Mesothelial cell of epicardium (in vitro differentiated cells): Measurements from ENCODE around the gene HOMER2. TPM values are rescaled to one million over a fixed set of nuclear protein-coding genes. Genes with fewer than 3 reads are reported as not detected.

Experiments used
- DNase-seq, 2 experiments: peaks; one replicate each; pipeline ENCODE4 v3.0.0; 2021; ENCODE audit warnings: low spot score in 2 of 2; ENCODE audit not compliant: unreplicated experiment in 2 of 2
- H3K27ac Mint-ChIP-seq: 2 replicates; pipeline ENCODE4 v1.8.0; 2021; ENCODE audit warnings: mixed read lengths
- H3K27me3 Mint-ChIP-seq: 2 replicates; pipeline ENCODE4 v1.8.0; 2021; ENCODE audit warnings: low read depth, mixed read lengths
- H3K36me3 Mint-ChIP-seq: 2 replicates; pipeline ENCODE4 v1.8.0; 2021; ENCODE audit warnings: mixed read lengths
- H3K4me1 Mint-ChIP-seq: 2 replicates; pipeline ENCODE4 v1.8.0; 2021; ENCODE audit warnings: mixed read lengths
- H3K4me3 Mint-ChIP-seq: 2 replicates; pipeline ENCODE4 v1.8.0; 2021; ENCODE audit warnings: mild to moderate bottlenecking, moderate library complexity, mixed read lengths
- H3K9me3 Mint-ChIP-seq: 2 replicates; pipeline ENCODE4 v1.8.0; 2021; ENCODE audit warnings: mixed read lengths
- total RNA-seq: library from RNA; stranded (reverse); gene quantifications from 3 replicates; pipeline ENCODE4 v1.2.1, GENCODE V29; 2021
- TF ChIP-seq, protein P1 (sequence below): fragments of 200-600 bp; sonication (generic); IDR thresholded peaks from one replicate; pipeline ENCODE4 v1.5.0; 2021; ENCODE audit warnings: antibody characterized with exemption; ENCODE audit not compliant: unreplicated experiment

HOMER2 gene
- total RNA-seq, 1 donor from 2014 or later, result 15.9 TPM

DNA sequence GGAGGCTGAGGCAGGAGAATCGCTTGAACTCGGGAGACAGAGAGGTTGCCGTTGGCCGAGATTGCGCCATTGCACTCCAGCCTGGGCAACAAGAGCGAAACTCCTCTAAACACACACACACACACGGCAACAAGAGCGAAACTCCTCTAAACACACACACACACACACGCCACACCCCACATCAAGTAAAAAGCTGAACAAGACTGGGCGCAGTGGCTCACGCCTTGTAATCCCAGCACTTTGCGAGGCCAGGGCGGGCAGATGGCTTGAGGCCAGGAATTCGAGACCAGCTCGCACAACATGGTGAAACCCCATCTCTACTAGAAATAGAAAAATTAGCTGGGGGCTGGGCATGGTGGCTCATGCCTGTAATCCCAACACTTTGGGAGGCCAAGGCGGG lies 49.0 kb downstream of the HOMER2 start:
- H3K36me3 Mint-ChIP-seq, result no peaks in the 10 kb centered on the region
- peaks cover 15% of the 10 kb centered on the region for H3K4me1 Mint-ChIP-seq
- H3K27me3 Mint-ChIP-seq, result peaks cover 2% of the 10 kb centered on the region
- H3K9me3 Mint-ChIP-seq, result peaks cover 22% of the 10 kb centered on the region
- TF ChIP-seq, protein P1, sequence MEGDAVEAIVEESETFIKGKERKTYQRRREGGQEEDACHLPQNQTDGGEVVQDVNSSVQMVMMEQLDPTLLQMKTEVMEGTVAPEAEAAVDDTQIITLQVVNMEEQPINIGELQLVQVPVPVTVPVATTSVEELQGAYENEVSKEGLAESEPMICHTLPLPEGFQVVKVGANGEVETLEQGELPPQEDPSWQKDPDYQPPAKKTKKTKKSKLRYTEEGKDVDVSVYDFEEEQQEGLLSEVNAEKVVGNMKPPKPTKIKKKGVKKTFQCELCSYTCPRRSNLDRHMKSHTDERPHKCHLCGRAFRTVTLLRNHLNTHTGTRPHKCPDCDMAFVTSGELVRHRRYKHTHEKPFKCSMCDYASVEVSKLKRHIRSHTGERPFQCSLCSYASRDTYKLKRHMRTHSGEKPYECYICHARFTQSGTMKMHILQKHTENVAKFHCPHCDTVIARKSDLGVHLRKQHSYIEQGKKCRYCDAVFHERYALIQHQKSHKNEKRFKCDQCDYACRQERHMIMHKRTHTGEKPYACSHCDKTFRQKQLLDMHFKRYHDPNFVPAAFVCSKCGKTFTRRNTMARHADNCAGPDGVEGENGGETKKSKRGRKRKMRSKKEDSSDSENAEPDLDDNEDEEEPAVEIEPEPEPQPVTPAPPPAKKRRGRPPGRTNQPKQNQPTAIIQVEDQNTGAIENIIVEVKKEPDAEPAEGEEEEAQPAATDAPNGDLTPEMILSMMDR, result no peak
- H3K4me3 Mint-ChIP-seq, result no peak overlapping the region
- no peak for DNase-seq
- no peak overlapping the region for H3K27ac Mint-ChIP-seq

GRCh38 chr15:82901114-82901805 lies 51.3 kb downstream of the HOMER2 start:
- peaks cover 19% of the 10 kb centered on the region for H3K4me1 Mint-ChIP-seq
- no peak overlapping the region for H3K4me3 Mint-ChIP-seq
- no peak overlapping the region for H3K27ac Mint-ChIP-seq
- no peaks in the 10 kb centered on the region for H3K36me3 Mint-ChIP-seq
- H3K9me3 Mint-ChIP-seq, result peaks cover 4% of the 10 kb centered on the region
- H3K27me3 Mint-ChIP-seq, result no peaks in the 10 kb centered on the region
- TF ChIP-seq, protein P1, result no peak
- DNase-seq, result no peak

DNA sequence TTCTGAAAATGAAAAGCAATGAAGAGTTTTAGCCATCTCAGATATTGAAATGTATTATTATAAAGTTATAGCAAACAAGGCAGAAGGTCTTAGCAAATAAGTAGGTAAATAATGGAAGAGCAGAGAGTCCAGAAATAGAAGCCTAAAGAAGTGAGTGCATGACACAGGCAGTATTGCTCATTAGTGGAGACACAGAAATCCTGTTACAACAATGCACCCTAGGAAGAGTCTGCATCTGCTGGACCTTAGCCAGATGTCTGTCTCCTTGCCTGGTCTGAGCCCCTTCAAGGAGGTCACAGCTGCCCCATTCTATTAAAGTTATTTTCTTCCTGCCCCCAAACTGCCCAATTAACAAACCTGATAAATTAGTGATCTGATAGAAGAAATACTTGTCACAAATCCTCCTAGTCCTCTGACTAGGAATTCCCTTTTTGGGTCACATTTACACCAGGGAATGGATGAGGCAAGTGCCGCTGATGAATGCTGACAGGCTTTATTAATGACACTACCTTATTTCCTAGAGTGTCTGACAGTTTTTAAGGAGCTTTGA lies 51.9 kb downstream of the HOMER2 start:
- Mint-ChIP-seq H3K27ac (no peak overlapping the region), H3K4me3 (no peak overlapping the region)

GRCh38 chr15:82898961-82899360 lies 53.6 kb downstream of the HOMER2 start:
- Mint-ChIP-seq H3K9me3 (no peaks in the 10 kb centered on the region), H3K27ac (peak overlapping the region; percentile 13), H3K4me3 (no peak overlapping the region), H3K27me3 (no peaks in the 10 kb centered on the region), H3K4me1 (peaks cover 26% of the 10 kb centered on the region), H3K36me3 (no peaks in the 10 kb centered on the region)
- no peak for DNase-seq
- TF ChIP-seq, protein P1, result no peak

More for the DNA sequence above, 51.9 kb downstream of the HOMER2 start:
- H3K4me1 Mint-ChIP-seq, result peaks cover 19% of the 10 kb centered on the region
- TF ChIP-seq, protein P1, result no peak
- no peak for DNase-seq
- H3K9me3 Mint-ChIP-seq, result no peaks in the 10 kb centered on the region
- no peaks in the 10 kb centered on the region for H3K36me3 Mint-ChIP-seq
- no peaks in the 10 kb centered on the region for H3K27me3 Mint-ChIP-seq

- Mint-ChIP-seq H3K4me1 (peaks cover 24% of the 10 kb centered on the region), H3K9me3 (no peaks in the 10 kb centered on the region), H3K27me3 (no peaks in the 10 kb centered on the region), H3K36me3 (no peaks in the 10 kb centered on the region), H3K4me3 (no peak overlapping the region), H3K27ac (no peak overlapping the region)
- no peak for DNase-seq
- TF ChIP-seq, protein P1, result no peak
Measured at GRCh38 chr15:82895983-82896382, 56.5 kb downstream of the HOMER2 start.
